HG03575 (cell line): ENCODE data around the gene PIAS1.
"Not testable (repeated sequence)": the region's sequence is repeated elsewhere in the genome, so short reads cannot be mapped to it uniquely, and the experiment has no call there.

ENCODE experiments used
- ATAC-seq: cut with Tn5 transposase; IDR thresholded peaks from one replicate; pipeline ENCODE4 v1.9.1; 2021; ENCODE audit not compliant: unreplicated experiment, insufficient number of reproducible peaks, low FRiP score; ENCODE audit errors: extremely low read depth

The PIAS1 gene

GRCh38 chr15:68058970-68059369 lies 4.9 kb downstream of the PIAS1 start:
- not testable (repeated sequence) for ATAC-seq

DNA sequence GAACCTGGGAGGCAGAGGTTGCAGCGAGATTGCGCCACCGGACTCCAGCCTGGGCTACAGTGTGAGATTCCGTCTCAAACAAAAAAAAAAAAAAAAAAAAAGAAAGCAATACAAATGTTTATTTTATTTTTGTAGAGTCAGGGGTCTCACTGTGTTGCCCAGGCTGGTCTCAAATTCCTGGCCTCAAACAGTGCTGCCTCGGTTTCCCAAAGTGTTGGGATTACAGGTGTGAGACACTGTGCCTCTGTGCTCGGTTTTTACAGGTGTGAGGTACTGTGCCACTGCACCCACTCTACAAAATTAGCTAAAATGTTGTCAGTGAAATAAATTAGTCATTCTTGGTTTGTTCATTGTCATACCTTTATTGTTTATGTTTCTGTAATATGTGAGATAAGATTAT lies 5.5 kb downstream of the PIAS1 start:
- ATAC-seq, result no peak

DNA sequence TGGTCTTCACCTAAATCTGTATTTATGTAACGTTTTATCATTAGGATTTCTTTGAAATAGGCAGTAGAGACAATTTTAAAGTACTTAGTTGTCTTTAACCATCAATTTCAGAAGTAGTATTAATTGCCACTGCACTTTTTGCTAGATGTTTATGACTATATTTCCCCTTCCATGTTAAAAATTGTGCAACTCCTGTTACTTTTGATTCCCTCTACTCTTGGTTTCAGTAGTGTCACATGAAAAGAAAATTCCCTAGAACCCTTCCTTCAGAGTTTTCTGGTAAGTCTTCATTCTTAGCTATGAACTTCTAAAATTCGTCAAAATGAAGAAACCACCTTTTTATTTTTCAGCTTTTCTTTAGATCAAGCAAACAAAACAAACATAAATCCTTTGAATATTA lies 7.1 kb downstream of the PIAS1 start:
- ATAC-seq, result no peak

DNA sequence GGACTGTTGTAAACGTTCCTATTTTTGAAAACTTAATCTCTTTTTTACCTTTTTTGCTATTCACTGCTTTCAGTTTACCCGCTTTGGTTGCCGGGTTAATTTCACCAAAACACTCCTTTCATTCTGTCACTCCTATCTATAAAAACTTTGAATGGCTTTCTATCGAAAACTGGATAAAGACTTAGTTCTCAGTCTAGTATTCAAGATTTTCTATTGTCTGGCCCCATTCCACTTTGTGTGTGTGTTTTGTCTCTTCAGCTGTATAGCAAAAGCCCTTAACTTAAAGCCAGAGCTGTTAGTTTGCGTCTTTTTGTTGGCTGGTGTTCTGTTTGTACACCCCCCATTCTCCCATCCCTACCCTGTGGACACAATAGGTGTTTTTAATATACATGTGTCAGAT lies 7.5 kb downstream of the PIAS1 start:
- no peak for ATAC-seq

GRCh38 chr15:68062214-68062613 lies 8.1 kb downstream of the PIAS1 start:
- ATAC-seq, result no peak

DNA sequence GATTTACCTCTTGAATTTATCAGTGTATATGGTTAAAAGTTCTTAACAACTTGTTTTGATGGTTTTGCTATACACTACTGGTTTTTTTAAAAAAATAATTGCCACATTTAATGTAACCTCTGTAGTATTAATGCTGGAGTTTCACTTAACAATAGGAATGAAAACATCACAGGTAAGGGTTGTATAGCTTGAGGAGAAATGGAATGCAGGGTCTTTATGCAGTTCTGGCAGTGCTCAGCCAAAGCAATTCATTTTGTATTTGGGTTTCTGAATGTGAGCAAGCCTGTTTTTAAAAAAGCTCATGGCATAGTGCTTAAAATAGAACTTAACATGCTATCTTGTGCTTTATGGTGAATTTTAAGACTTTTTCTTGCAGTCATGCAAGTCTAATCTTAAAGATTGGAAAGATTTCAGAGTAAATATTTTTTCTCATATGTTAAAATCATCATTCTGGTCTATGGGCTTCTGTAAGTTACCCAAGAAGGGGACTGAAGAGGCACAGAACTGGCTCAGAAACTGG lies 8.9 kb downstream of the PIAS1 start:
- no peak for ATAC-seq

DNA sequence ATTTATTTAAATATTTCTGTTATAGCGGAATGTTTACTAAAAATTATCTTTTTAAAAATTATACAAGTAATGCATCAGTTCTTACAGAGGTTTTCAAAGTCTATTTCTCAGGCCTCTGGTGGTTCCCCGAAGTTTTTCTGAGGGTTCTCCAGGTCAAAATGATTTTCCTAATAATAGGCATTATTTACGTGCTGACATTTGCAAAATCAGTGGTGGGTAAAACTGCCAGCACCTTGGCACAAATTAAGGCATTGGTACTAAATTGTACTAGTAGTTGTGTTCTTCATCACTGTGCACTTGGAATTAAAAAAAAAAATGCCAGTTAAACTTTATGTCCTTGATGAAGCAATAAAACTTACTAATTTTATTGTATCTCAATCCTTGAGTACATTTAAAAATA lies 9.5 kb downstream of the PIAS1 start:
- ATAC-seq, result no peak

DNA sequence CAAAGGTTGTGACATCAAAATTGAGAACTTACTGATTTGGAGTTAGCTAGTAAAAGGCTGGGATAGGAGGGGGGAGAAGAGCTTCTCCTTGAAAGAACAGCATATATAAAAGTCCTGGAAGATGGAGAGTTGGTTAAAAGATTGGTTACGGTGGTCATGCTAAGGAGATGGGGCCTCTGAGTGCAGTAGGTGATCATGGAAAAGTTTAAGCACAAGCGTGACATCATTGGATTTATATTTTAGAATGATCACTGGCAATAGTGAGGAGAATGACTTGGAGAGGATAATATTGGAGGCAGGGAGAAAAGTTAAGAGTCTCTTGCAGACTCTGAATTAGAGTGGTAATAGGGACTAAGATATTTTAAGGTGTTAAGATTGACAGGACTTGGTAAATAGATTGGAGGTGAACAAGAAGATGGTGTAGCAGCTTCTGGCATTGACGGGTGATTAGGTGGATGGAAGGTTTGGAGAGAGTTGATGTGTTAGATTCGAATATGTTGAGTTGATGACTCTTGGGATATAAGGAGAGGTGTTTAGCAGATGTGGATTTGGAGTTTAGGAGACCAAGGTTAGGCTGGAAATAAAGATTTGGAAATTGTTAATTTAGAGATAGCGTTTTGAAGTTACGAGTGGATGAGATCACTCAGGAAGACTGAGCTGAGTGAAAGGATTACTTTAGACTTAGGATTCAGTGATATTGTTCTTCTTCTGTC lies 19.6 kb downstream of the PIAS1 start:
- no peak for ATAC-seq

GRCh38 chr15:68075764-68076385 lies 21.8 kb downstream of the PIAS1 start:
- no peak for ATAC-seq

- ATAC-seq, result no peak
Observed at GRCh38 chr15:68078365-68078764, 24.2 kb downstream of the PIAS1 start.

DNA sequence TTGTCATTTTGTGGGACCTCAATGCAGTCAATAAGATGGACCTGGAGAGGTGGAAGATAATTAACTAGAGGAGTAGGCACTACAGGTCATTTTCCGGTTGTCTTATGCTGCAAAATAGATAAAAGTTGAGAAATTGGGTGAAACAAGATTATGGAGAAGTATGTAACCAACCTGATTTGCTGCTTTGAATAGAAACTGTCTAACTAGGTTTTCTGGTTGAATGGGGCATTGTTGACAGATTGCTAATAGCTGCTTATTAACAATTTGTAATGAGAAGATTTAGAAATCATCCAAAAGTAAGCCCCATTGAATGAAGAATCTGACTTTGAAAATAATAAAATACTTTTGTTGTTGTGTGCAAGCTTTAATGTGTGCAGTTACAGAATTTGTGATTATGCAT lies 26.2 kb downstream of the PIAS1 start:
- ATAC-seq, result no peak

DNA sequence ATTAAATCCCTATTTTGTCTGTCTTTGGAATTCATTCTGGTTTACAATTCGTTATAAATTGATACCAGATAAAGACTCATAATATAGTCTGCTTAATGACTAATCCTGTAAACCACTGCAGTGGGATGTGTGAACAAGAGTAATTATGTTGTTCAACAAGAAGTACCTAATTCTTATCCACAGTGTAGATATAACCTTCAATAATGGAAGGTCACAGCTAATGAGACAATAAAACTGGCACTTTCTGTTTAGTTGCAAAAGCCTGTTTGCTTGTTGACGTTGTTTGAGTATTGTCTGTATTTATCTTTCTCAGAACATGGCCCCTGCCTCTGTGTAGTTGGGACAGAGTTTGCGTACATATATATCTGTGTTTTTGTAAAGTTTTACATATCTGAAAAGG lies 26.7 kb downstream of the PIAS1 start:
- ATAC-seq, result no peak

- no peak for ATAC-seq
Observed at GRCh38 chr15:68081869-68082505, 27.9 kb downstream of the PIAS1 start.

DNA sequence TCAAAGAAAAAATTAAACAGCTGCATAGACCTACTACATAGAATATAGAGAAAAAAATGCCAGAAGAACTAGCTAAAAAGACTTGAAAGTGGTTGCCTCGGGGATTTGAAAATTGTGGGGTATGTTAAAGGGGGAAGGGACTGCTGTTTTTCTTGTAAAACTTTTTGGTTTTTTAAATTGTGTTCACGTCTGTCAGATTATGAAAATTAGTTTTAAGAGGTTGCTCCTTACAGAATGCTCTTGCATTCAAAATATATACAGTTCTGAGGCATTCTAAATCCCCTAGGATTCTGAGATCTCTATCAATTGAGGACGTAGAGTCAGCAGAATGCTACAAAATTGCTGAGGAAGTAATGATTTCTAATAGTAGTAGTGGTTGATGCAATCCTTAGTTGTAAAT lies 28.6 kb downstream of the PIAS1 start:
- no peak for ATAC-seq

- ATAC-seq, result no peak
Observed at GRCh38 chr15:68083463-68083862, 29.3 kb downstream of the PIAS1 start.

- no peak for ATAC-seq
Observed at GRCh38 chr15:68085052-68085451, 30.9 kb downstream of the PIAS1 start.

GRCh38 chr15:68091743-68092142 lies 37.6 kb downstream of the PIAS1 start:
- no peak for ATAC-seq

DNA sequence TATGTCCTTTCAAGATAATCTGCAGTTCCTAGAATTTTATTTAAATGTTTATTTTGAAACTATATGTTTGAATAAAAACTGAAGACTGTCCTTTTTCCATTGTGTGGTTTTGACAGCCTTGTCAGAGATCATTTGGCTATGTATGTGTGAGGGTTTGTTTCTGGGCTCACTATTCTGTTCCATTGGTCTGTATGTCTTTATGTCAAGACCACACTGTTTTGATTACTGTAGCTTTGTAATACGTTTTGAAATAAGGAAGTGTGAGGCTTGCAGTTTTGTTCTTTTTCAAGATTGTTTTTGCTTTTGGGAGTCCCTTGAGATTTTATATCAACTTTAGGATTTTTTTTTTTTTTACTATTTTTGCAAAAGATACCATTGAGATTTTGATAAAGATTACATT lies 42.0 kb downstream of the PIAS1 start:
- ATAC-seq, result no peak

DNA sequence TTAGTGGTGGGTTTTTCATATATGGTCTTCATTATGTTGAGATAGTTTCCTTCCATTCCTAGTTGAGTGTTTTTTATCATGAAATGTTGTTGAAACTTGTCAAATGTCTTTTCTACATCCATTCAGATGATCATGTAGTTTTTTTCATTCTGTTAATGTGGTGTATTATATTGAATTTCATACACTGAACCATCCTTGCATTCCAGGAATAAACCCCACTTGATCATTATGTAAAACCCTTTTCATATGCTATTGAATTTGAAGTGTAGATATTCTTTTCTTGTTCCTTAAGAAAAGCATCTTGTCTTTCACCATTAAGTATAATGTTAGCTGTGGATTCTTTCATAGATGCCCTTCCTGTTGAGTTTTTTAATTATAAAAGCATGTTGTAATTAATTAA lies 42.9 kb downstream of the PIAS1 start:
- no peak for ATAC-seq

- no peak for ATAC-seq
Observed at GRCh38 chr15:68098465-68098864, 44.4 kb downstream of the PIAS1 start.
